Kidney (tissue), 14 donors: ENCODE data around the gene IL1RAP. TPM values are rescaled to one million over a fixed set of nuclear protein-coding genes. Genes with fewer than 3 reads are reported as not detected.

Source experiments
- DNase-seq, 5 donors: peaks; one replicate each; pipeline ENCODE4 v3.0.0-alpha.2; 2013 to 2020
- FAIRE-seq: peaks from 2 replicates; lab custom pipeline; 2012; peaks lifted over from hg19 to GRCh38; lab: Jason Lieb, UNC
- H3K27ac ChIP-seq, 2 donors: one replicate each; pipeline ENCODE4 v1.7.0; 2013; ENCODE audit warnings: low read depth in 2 of 2, low read length in 2 of 2, inconsistent platforms in 1 of 2
- H3K27me3 ChIP-seq: one replicate; pipeline ENCODE4 v1.7.1; 2013; ENCODE audit warnings: low read length, inconsistent platforms; ENCODE audit not compliant: control insufficient read depth, insufficient read depth
- H3K36me3 ChIP-seq, 3 donors: one replicate each; pipeline versions ENCODE4 v1.7.0 to v1.7.1; 2013; ENCODE audit warnings: low read length in 3 of 3, control low read depth in 1 of 3, inconsistent platforms in 1 of 3; ENCODE audit not compliant: insufficient read depth in 3 of 3, control insufficient read depth in 2 of 3
- H3K4me1 ChIP-seq, 3 donors: one replicate each; pipeline versions ENCODE4 v1.7.0 to v1.7.1; 2013; ENCODE audit warnings: low read length in 3 of 3, inconsistent platforms in 1 of 3, low read depth in 1 of 3; ENCODE audit not compliant: control insufficient read depth in 2 of 3, insufficient read depth in 2 of 3
- H3K4me3 ChIP-seq, 3 donors: one replicate each; pipeline versions ENCODE4 v1.7.0 to v1.8.1; 2013; ENCODE audit warnings: low read length in 3 of 3, control low read depth in 1 of 3, inconsistent platforms in 1 of 3
- H3K9ac ChIP-seq, 3 donors: one replicate each; pipeline versions ENCODE4 v1.7.0 to v1.7.1; 2013; ENCODE audit warnings: low read length in 3 of 3, control low read depth in 1 of 3, inconsistent platforms in 1 of 3
- H3K9me3 ChIP-seq, 3 donors: one replicate each; pipeline versions ENCODE4 v1.7.0 to v1.7.1; 2013; ENCODE audit warnings: low read length in 3 of 3, control low read depth in 1 of 3, inconsistent platforms in 1 of 3; ENCODE audit not compliant: control insufficient read depth in 2 of 3, insufficient read depth in 1 of 3
- intact Hi-C: fragments of 100-400 bp; cut with DNase I; formaldehyde crosslinking; loops from one replicate; pipeline ENCODE4 v1.11.1; 2022
- polyA plus RNA-seq: library from polyadenylated mRNA; stranded (reverse); fragments of 350-450 nt; fragmentation: Illumina TruSeq; extraction: RNeasy Lipid Tissue Mini Kit (QIAGEN cat#74804); gene quantifications from one replicate; pipeline ENCODE4 v1.2.3, GENCODE V29; 2014; ENCODE audit warnings: low read depth, low replicate concordance; ENCODE audit not compliant: insufficient read depth
- total RNA-seq: library from RNA; stranded (reverse); fragmentation: NEBNext Ultra II Directional; extraction: Animal tissue kit (Norgen Biotek cat#: 25700); gene quantifications from one replicate; pipeline ENCODE4 v1.2.1, GENCODE V29; 2021
- TF ChIP-seq, protein P1 (sequence below): IDR thresholded peaks from 3 replicates; pipeline ENCODE4 v1.5.1; 2012; ENCODE audit warnings: mild to moderate bottlenecking, moderate library complexity, borderline replicate concordance; ENCODE audit not compliant: insufficient read depth; ENCODE audit errors: extremely low read depth
- donor health status: control.
- donor health status: control.
- donor health status: control.
- donor health status: control.
- donor health status: control.
- donor health status: DM: yes; HTN: yes; CAD: no.
- donor health status: Normal renal cell carcinoma (clear cell type).

IL1RAP gene
- total and polyA plus RNA-seq, 2 donors from 2014 or later = 1.7 to 10.0 TPM

DNA sequence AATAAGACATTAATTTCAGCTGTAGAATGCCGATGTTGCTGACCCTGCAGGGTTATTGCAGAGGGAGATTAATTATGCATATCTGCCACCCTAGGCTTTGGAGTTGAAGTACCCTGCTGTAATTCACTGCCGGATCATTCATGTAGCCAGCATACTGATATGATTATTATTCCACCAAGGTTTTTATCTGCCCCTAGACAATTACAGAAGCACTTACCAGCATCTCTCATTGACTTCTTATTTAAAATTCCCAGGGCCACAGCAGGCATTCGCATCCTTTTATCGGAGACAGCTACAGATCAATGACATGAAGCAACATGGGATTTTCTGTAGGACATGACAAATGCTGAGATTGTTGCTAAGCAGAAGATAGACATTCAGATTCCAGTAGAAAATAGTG is 31.3 kb downstream of the IL1RAP start:
- Histone ChIP-seq H3K4me3 (no peak overlapping the region), H3K36me3 (no peaks in the 10 kb centered on the region), H3K4me1 (no peaks in the 10 kb centered on the region), H3K9me3 (no peaks in the 10 kb centered on the region), H3K9ac (no peak overlapping the region), H3K27ac (no peak overlapping the region), H3K27me3 (no peaks in the 10 kb centered on the region)
- FAIRE-seq = no peak
- TF ChIP-seq, protein P1, sequence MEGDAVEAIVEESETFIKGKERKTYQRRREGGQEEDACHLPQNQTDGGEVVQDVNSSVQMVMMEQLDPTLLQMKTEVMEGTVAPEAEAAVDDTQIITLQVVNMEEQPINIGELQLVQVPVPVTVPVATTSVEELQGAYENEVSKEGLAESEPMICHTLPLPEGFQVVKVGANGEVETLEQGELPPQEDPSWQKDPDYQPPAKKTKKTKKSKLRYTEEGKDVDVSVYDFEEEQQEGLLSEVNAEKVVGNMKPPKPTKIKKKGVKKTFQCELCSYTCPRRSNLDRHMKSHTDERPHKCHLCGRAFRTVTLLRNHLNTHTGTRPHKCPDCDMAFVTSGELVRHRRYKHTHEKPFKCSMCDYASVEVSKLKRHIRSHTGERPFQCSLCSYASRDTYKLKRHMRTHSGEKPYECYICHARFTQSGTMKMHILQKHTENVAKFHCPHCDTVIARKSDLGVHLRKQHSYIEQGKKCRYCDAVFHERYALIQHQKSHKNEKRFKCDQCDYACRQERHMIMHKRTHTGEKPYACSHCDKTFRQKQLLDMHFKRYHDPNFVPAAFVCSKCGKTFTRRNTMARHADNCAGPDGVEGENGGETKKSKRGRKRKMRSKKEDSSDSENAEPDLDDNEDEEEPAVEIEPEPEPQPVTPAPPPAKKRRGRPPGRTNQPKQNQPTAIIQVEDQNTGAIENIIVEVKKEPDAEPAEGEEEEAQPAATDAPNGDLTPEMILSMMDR = no peak
- intact Hi-C loops = no loop called here
- DNase-seq = no peak

DNA sequence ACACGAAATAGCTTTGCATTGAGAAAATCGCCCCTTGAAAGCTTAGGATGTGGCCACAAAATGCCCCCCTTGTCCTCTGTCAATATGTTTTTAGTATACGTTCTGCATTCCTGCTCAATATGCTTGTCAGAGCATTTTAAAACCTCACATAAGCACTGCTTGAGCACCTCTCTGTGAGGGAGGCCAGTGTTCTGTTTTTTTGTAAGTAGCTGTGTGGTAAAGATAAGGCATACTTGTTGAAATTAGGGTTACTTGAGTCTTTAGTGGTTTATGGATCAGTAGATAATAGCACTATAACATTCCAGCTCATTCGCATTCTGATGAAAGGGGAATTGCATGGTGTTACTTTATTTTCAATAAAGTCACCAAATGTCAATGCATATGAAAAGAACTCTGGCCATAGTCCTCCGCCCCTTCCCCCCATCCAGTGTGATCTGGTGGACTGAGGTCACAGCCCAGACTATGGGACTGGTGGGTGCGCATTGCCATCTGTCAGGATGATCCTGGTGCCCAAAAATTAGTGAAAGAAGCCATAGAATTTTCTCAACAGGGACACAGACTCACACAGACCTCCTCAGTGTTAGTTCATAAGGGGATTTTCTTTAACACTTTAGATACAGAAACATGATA is 33.1 kb downstream of the IL1RAP start:
- H3K9me3 ChIP-seq = no peaks in the 10 kb centered on the region
- H3K4me3 ChIP-seq = no peak overlapping the region
- DNase-seq = no peak
- no peak overlapping the region for H3K9ac ChIP-seq
- intact Hi-C loops = no loop called here
- FAIRE-seq = no peak
- H3K27ac ChIP-seq = no peak overlapping the region
- no peaks in the 10 kb centered on the region for H3K4me1 ChIP-seq
- TF ChIP-seq, protein P1 = no peak
- no peaks in the 10 kb centered on the region for H3K36me3 ChIP-seq
- H3K27me3 ChIP-seq = no peaks in the 10 kb centered on the region

DNA sequence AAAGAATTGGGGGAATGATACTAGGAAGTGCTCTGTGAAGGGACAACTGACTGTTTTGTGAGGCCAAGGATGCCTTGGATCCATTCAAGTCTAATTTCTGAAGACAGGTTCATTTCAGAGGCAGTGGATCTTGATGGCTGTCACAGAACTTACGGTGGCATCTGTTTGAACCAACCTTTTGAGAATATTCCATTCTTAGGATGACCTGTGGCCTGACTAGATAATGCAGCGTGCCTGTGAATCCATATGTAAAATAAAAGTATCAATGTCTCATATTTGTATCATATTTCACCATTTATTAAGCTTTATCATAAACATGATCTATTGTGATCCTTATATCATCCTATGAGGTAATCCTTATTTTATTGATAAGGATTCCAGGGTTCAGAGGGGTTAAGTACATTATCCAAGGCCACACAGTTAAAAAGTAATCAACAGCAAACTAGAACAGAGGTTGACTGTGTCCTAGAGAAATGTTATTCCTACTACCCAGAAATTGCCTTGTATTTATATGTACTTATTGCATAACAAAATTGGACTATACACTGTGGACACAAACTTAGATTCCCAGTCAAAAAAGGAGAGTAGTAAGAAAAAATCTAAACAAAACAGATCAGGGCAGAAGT is 34.3 kb downstream of the IL1RAP start:
- H3K4me3 ChIP-seq = no peak overlapping the region
- TF ChIP-seq, protein P1 = no peak
- no peak for FAIRE-seq
- no peaks in the 10 kb centered on the region for H3K36me3 ChIP-seq
- intact Hi-C loops = no loop called here
- H3K9ac ChIP-seq = no peak overlapping the region
- H3K9me3 ChIP-seq = no peaks in the 10 kb centered on the region
- H3K27me3 ChIP-seq = no peaks in the 10 kb centered on the region
- DNase-seq = no peak
- no peak overlapping the region for H3K27ac ChIP-seq
- H3K4me1 ChIP-seq = no peaks in the 10 kb centered on the region
